ENCODE results near the gene WRNIP1. TPM values are rescaled to one million over a fixed set of nuclear protein-coding genes. Genes with fewer than 3 reads are reported as not detected.

The WRNIP1 gene
- total RNA-seq, 1 donor from 2014 or later, result 31.5 TPM

GRCh38 chr6:2794171-2794730 lies 29.1 kb downstream of the WRNIP1 start:
- H3K27me3 ChIP-seq (ENCODE audit: insufficient read depth, low read length), result no peaks in the 10 kb centered on the region
- H3K9me3 ChIP-seq (ENCODE audit: insufficient read depth, low read depth, low read length), result no peaks in the 10 kb centered on the region
- no peaks in the 10 kb centered on the region for H3K36me3 ChIP-seq (ENCODE audit: insufficient read depth, low read length)
- no peak overlapping the region for H3K27ac Mint-ChIP-seq (ENCODE audit: unreplicated experiment)
- H3K4me1 Mint-ChIP-seq (ENCODE audit: low read depth, unreplicated experiment), result peaks cover 18% of the 10 kb centered on the region
- no peak overlapping the region for H3K9ac ChIP-seq (ENCODE audit: low read length)
- H3K4me2 ChIP-seq (ENCODE audit: low read length), result no peak overlapping the region
- H3K4me1 ChIP-seq (ENCODE audit: insufficient read depth, low read length), result peaks cover 22% of the 10 kb centered on the region
- no peak overlapping the region for H2AFZ ChIP-seq (ENCODE audit: low read depth, low read length)
- no peaks in the 10 kb centered on the region for H4K20me1 ChIP-seq (ENCODE audit: insufficient read depth, low read length)
- FAIRE-seq (no peak), DNase-seq (ENCODE audit: low read depth) (peak; percentile 58)
- TF ChIP-seq CTCF (IDR thresholded peaks at IDR 0.05; ENCODE audit: insufficient read depth, low read depth, low read length), result no peak
- no peaks in the 10 kb centered on the region for H3K9me3 Mint-ChIP-seq (ENCODE audit: unreplicated experiment)
- H3K4me3 ChIP-seq (ENCODE audit: insufficient read depth, low read depth, low read length), result no peak overlapping the region
- H3K36me3 Mint-ChIP-seq (ENCODE audit: low read depth, unreplicated experiment), result peaks cover 8% of the 10 kb centered on the region
- no peak overlapping the region for H3K27ac ChIP-seq (ENCODE audit: low read depth, low read length)
- H3K4me3 Mint-ChIP-seq (ENCODE audit: unreplicated experiment), result no peak overlapping the region
- H3K27me3 Mint-ChIP-seq (ENCODE audit: low read depth, unreplicated experiment), result no peaks in the 10 kb centered on the region
- peaks cover 3% of the 10 kb centered on the region for H3K79me2 ChIP-seq (ENCODE audit: insufficient read depth, low read length)

- Mint-ChIP-seq H3K36me3 (ENCODE audit: low read depth, unreplicated experiment) (peaks cover 8% of the 10 kb centered on the region), H3K27me3 (ENCODE audit: low read depth, unreplicated experiment) (no peaks in the 10 kb centered on the region), H3K4me1 (ENCODE audit: low read depth, unreplicated experiment) (peaks cover 16% of the 10 kb centered on the region), H3K4me3 (ENCODE audit: unreplicated experiment) (no peak overlapping the region), H3K27ac (ENCODE audit: unreplicated experiment) (no peak overlapping the region), H3K9me3 (ENCODE audit: unreplicated experiment) (no peaks in the 10 kb centered on the region)
- H3K4me1 ChIP-seq (ENCODE audit: insufficient read depth, low read length), result peaks cover 22% of the 10 kb centered on the region
- no peak for TF ChIP-seq CTCF (IDR thresholded peaks at IDR 0.05; ENCODE audit: insufficient read depth, low read depth, low read length)
- no peak for TF ChIP-seq EZH2 (IDR thresholded peaks at IDR 0.05; ENCODE audit: insufficient read depth, low read length)
- DNase-seq (ENCODE audit: low read depth), result no peak
- no peak overlapping the region for H3K4me3 ChIP-seq (ENCODE audit: insufficient read depth, low read depth, low read length)
- no peaks in the 10 kb centered on the region for H3K36me3 ChIP-seq (ENCODE audit: insufficient read depth, low read length)
- no peaks in the 10 kb centered on the region for H3K27me3 ChIP-seq (ENCODE audit: insufficient read depth, low read length)
- H3K9me3 ChIP-seq (ENCODE audit: insufficient read depth, low read depth, low read length), result no peaks in the 10 kb centered on the region
- no peak overlapping the region for H3K9ac ChIP-seq (ENCODE audit: low read length)
- FAIRE-seq, result no peak
- H2AFZ ChIP-seq (ENCODE audit: low read depth, low read length), result no peak overlapping the region
- peaks cover under 1% of the 10 kb centered on the region for H3K79me2 ChIP-seq (ENCODE audit: insufficient read depth, low read length)
- H3K27ac ChIP-seq (ENCODE audit: low read depth, low read length), result no peak overlapping the region
- H4K20me1 ChIP-seq (ENCODE audit: insufficient read depth, low read length), result no peaks in the 10 kb centered on the region
- no peak overlapping the region for H3K4me2 ChIP-seq (ENCODE audit: low read length)
These were observed 30.0 kb downstream of the WRNIP1 start for GRCh38 chr6:2795162-2795561.

- FAIRE-seq, result no peak
- Histone ChIP-seq H3K27me3 (ENCODE audit: insufficient read depth, low read length) (no peaks in the 10 kb centered on the region), H3K9ac (ENCODE audit: low read length) (no peak overlapping the region), H4K20me1 (ENCODE audit: insufficient read depth, low read length) (no peaks in the 10 kb centered on the region), H3K4me2 (ENCODE audit: low read length) (no peak overlapping the region), H2AFZ (ENCODE audit: low read depth, low read length) (no peak overlapping the region), H3K4me3 (ENCODE audit: insufficient read depth, low read depth, low read length) (no peak overlapping the region), H3K79me2 (ENCODE audit: insufficient read depth, low read length) (no peaks in the 10 kb centered on the region), H3K36me3 (ENCODE audit: insufficient read depth, low read length) (no peaks in the 10 kb centered on the region), H3K27ac (ENCODE audit: low read depth, low read length) (no peak overlapping the region), H3K4me1 (ENCODE audit: insufficient read depth, low read length) (peaks cover 15% of the 10 kb centered on the region), H3K9me3 (ENCODE audit: insufficient read depth, low read depth, low read length) (no peaks in the 10 kb centered on the region)
- Mint-ChIP-seq H3K27me3 (ENCODE audit: low read depth, unreplicated experiment) (no peaks in the 10 kb centered on the region), H3K4me3 (ENCODE audit: unreplicated experiment) (no peak overlapping the region), H3K27ac (ENCODE audit: unreplicated experiment) (no peak overlapping the region), H3K9me3 (ENCODE audit: unreplicated experiment) (no peaks in the 10 kb centered on the region), H3K4me1 (ENCODE audit: low read depth, unreplicated experiment) (peaks cover 12% of the 10 kb centered on the region), H3K36me3 (ENCODE audit: low read depth, unreplicated experiment) (peaks cover 8% of the 10 kb centered on the region)
- TF ChIP-seq CTCF (IDR thresholded peaks at IDR 0.05; ENCODE audit: insufficient read depth, low read depth, low read length) (no peak), EZH2 (IDR thresholded peaks at IDR 0.05; ENCODE audit: insufficient read depth, low read length) (no peak)
- no peak for DNase-seq (ENCODE audit: low read depth)
These were observed 30.8 kb downstream of the WRNIP1 start for GRCh38 chr6:2795956-2796355.

All from astrocyte (in vitro differentiated cells and primary cell).